Activated CD4-positive, alpha-beta T cell treated with anti-CD3 and anti-CD28 coated beads, Interleukin-2, Interleukin-6, amounts not matched to agents 100 ng/mL and 50 ng/mL, durations not matched to agents 16 hours and 8 hours (primary cell): ENCODE results near the gene PPP1R9B.
A peak's percentile ranks its signal among the peaks of the same experiment; 100 is the strongest.

Source experiments
- DNase-seq: peaks from one replicate; pipeline ENCODE4 v3.0.0-alpha.2; 2020

PPP1R9B gene

GRCh38 chr17:50153650-50154575 lies 3.4 kb upstream of the PPP1R9B start:
- DNase-seq, result no peak

- no peak for DNase-seq
Measured at GRCh38 chr17:50152736-50153135, 2.3 kb upstream of the PPP1R9B start.

GRCh38 chr17:50151937-50152547 lies 1.6 kb upstream of the PPP1R9B start:
- peak; percentile 76 for DNase-seq

GRCh38 chr17:50151041-50151936 lies 812 bp upstream of the PPP1R9B start:
- peak; percentile 95 for DNase-seq

GRCh38 chr17:50149417-50150353 lies 792 bp downstream of the PPP1R9B start:
- peak; percentile 66 for DNase-seq

GRCh38 chr17:50149091-50149416 lies 1.4 kb downstream of the PPP1R9B start:
- DNase-seq, result no peak

GRCh38 chr17:50148226-50149090 lies 2.0 kb downstream of the PPP1R9B start:
- peak; percentile 78 for DNase-seq

- no peak for DNase-seq
Measured at GRCh38 chr17:50147841-50148225, 2.6 kb downstream of the PPP1R9B start.

- peak; percentile 19 for DNase-seq
Measured at GRCh38 chr17:50146927-50147665, 3.4 kb downstream of the PPP1R9B start.

GRCh38 chr17:50146230-50146926 lies 4.1 kb downstream of the PPP1R9B start:
- DNase-seq, result peak; percentile 43

- DNase-seq, result no peak
Measured at GRCh38 chr17:50145532-50146229, 4.8 kb downstream of the PPP1R9B start.

- peak; percentile 24 for DNase-seq
Measured at GRCh38 chr17:50144845-50145531, 5.5 kb downstream of the PPP1R9B start.

GRCh38 chr17:50144355-50144754 lies 6.1 kb downstream of the PPP1R9B start:
- no peak for DNase-seq

GRCh38 chr17:50143461-50144176 lies 6.9 kb downstream of the PPP1R9B start:
- no peak for DNase-seq

- DNase-seq, result peak; percentile 23
Measured at GRCh38 chr17:50141745-50142110, 8.7 kb downstream of the PPP1R9B start.

- no peak for DNase-seq
Measured at GRCh38 chr17:50141026-50141744, 9.3 kb downstream of the PPP1R9B start.
